SK-N-SH treated with all-trans-retinoic acid at 6 μM for 48 hours (cell line): ENCODE measurements around the gene ERI3.

Experiments
- ARNTL ChIP-seq: fragments of 450-650 bp; formaldehyde crosslinking; IDR thresholded peaks from 2 replicates; pipeline ENCODE4 v1.5.0; 2020; ENCODE audit warnings: low read depth, mild to moderate bottlenecking, moderate library complexity, borderline replicate concordance
- BACH2 ChIP-seq: fragments of 250-450 bp; sonication (Bioruptor Pico); IDR thresholded peaks from 2 replicates; pipeline ENCODE4 v1.9.0; 2021; ENCODE audit warnings: mild to moderate bottlenecking, borderline replicate concordance
- ESRRG ChIP-seq: fragments of 250-450 bp; sonication (Bioruptor Pico); IDR thresholded peaks from 2 replicates; pipeline ENCODE4 v1.6.1; 2021; ENCODE audit warnings: mild to moderate bottlenecking
- GLIS3 ChIP-seq: fragments of 250-450 bp; sonication (Bioruptor Pico); IDR thresholded peaks from 2 replicates; pipeline ENCODE4 v1.5.0; 2020; ENCODE audit warnings: mild to moderate bottlenecking, moderate library complexity
- PATZ1 ChIP-seq: fragments of 250-450 bp; sonication (Bioruptor Pico); IDR thresholded peaks from 2 replicates; pipeline ENCODE4 v1.8.0; 2020; ENCODE audit warnings: mild to moderate bottlenecking, moderate library complexity, borderline replicate concordance
- RARB ChIP-seq: fragments of 250-450 bp; sonication (Bioruptor Pico); IDR thresholded peaks from 2 replicates; pipeline ENCODE4 v1.8.0; 2021; ENCODE audit warnings: mild to moderate bottlenecking, moderate library complexity
- ZNF565 ChIP-seq: fragments of 450-650 bp; formaldehyde crosslinking; conservative IDR thresholded peaks from 2 replicates; pipeline ENCODE4 v1.5.0; 2020; ENCODE audit warnings: low read depth, mild to moderate bottlenecking, moderate library complexity
- TF ChIP-seq, protein P1 (sequence below): fragments of 250-450 bp; sonication (Bioruptor Pico); IDR thresholded peaks from 2 replicates; pipeline ENCODE4 v1.5.1; 2020; ENCODE audit warnings: low read depth, mild to moderate bottlenecking, moderate library complexity

- TF ChIP-seq ZNF565 (CRISPR knock-in tag): no peak
- TF ChIP-seq ARNTL (CRISPR knock-in tag): no peak
- TF ChIP-seq BACH2 (CRISPR knock-in tag): no peak
- TF ChIP-seq, protein P1, sequence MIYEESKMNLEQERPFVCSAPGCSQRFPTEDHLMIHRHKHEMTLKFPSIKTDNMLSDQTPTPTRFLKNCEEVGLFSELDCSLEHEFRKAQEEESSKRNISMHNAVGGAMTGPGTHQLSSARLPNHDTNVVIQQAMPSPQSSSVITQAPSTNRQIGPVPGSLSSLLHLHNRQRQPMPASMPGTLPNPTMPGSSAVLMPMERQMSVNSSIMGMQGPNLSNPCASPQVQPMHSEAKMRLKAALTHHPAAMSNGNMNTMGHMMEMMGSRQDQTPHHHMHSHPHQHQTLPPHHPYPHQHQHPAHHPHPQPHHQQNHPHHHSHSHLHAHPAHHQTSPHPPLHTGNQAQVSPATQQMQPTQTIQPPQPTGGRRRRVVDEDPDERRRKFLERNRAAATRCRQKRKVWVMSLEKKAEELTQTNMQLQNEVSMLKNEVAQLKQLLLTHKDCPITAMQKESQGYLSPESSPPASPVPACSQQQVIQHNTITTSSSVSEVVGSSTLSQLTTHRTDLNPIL (CRISPR knock-in tag): no peak
- TF ChIP-seq ESRRG: no peak
- no peak for TF ChIP-seq RARB
- TF ChIP-seq PATZ1 (CRISPR knock-in tag): no peak
- TF ChIP-seq GLIS3 (CRISPR knock-in tag): no peak
These were observed 132.5 kb downstream of the ERI3 start for GRCh38 chr1:44222397-44223186.
